Body of pancreas (tissue), 4 donors: ENCODE results near the gene VGLL4. TPM values are rescaled to one million over a fixed set of nuclear protein-coding genes. Genes with fewer than 3 reads are reported as not detected.

Source experiments
- ATAC-seq: fragments of 150-250 bp; one replicate; pipeline ENCODE4 v1.9.1; 2016
- DNase-seq, 4 donors: peaks; one replicate each; pipeline ENCODE4 v3.0.0-alpha.2; 2019
- H3K27ac ChIP-seq, 4 donors: fragments of 200-600 bp; sonication (generic); 1 replicate in 3 of 4; 2 replicates in 1 of 4; pipeline versions ENCODE4 v1.5.1 to v1.6.1; 2016 to 2019; ENCODE audit warnings: mild to moderate bottlenecking in 1 of 4, mixed read lengths in 1 of 4, moderate library complexity in 1 of 4
- H3K27me3 ChIP-seq, 2 donors: fragments of 200-600 bp; sonication (generic); one replicate each; pipeline ENCODE4 v1.6.0; 2016; ENCODE audit warnings: mild to moderate bottlenecking in 1 of 2
- H3K36me3 ChIP-seq, 2 donors: fragments of 200-600 bp; sonication (generic); replicated peaks in 1 of 2; 2 replicates each; pipeline ENCODE4 v1.5.1; 2016; ENCODE audit warnings: low read depth in 2 of 2; ENCODE audit not compliant: insufficient read depth in 1 of 2
- H3K4me1 ChIP-seq: fragments of 200-600 bp; sonication (generic); one replicate; pipeline ENCODE4 v1.6.0; 2016
- H3K4me3 ChIP-seq, 2 donors: fragments of 200-600 bp; sonication (generic); 1 replicate in 1 of 2; 2 replicates in 1 of 2; pipeline ENCODE4 v1.5.1; 2016 to 2019
- H3K9me3 ChIP-seq, 3 donors: fragments of 200-600 bp; sonication (generic); 1 replicate in 2 of 3; 2 replicates in 1 of 3; pipeline ENCODE4 v1.5.1; 2016
- POLR2A ChIP-seq, 3 donors: fragments of 450-650 bp; IDR thresholded peaks; one replicate each; pipeline ENCODE4 v1.6.1; 2016; ENCODE audit warnings: antibody characterized with exemption in 3 of 3, mild to moderate bottlenecking in 2 of 3
- WGBS, 2 donors: methylation state at CpG; one replicate each; pipeline ENCODE4 v1.1.5; 2017; 5-methylcytosine and 5-hydroxymethylcytosine counted together
- intact Hi-C: fragments of 100-400 bp; cut with DNase I; formaldehyde crosslinking; loops from one replicate; pipeline ENCODE4 v1.15.1; 2023
- total RNA-seq, 2 donors: library from RNA; depleted of rRNA; stranded (reverse); fragments of >200 nt; gene quantifications; one replicate each; pipeline ENCODE4 v1.1.0, GENCODE V29; 2016
- TF ChIP-seq, protein P1 (sequence below), 7 experiments: fragments of 450-650 bp in 4 of 7; fragments of 200-600 bp in 3 of 7; sonication (generic) in 3 of 7; IDR thresholded peaks; one replicate each; pipeline ENCODE4 v1.5.1; 2016 to 2019; ENCODE audit warnings: antibody characterized with exemption in 7 of 7

Gene VGLL4
- total RNA-seq, 2 donors from 2014 or later, result 66.4 to 91.0 TPM

DNA sequence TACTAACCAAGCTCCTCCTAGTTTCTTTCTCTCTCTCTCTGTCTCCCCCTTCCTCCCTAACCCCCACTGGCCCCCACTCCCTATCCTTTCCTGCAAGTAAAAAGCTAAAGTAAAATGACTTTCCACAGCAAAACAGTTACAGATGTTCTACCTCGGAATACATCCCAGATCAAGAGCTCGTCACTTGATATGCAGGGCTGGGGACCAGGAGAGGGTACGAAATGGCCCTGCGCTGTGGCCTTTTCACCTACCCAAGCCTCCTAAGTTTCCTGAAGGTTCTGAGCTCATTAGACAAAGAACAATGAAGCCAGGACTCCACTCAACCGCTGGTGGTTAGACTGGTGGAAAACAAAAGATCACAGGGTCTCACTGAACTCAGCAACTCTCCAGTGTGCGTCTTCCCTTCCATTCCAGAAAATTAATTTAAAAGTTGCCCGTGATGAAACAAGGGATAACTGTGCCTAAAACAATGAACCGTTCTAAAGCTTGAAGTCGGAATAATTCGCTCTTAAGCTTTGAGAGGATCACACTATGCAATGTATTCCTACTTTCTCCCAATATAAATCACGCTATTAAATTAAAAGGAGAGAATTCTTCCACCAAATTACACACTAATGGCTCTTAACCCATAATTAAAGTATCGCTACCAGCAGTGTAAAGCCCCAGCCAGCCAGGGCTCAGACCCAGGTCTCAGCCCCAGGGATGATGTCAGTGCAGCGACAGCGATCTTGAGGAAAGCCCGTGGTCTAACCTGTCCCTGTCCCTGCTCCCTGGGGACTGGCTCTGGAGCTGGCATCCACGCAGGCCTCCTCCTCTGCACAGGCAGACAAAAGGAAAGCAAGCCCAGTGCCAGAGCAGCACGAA, 5.0 kb downstream of the VGLL4 start:
- Histone ChIP-seq H3K4me1 (peaks cover 76% of the 10 kb centered on the region), H3K4me3 (no peak overlapping the region), H3K9me3 (no peaks in the 10 kb centered on the region), H3K27ac (peak overlapping the region in 2 of 4 donors; percentile 3 to 31), H3K27me3 (no peaks in the 10 kb centered on the region), H3K36me3 (no peaks in the 10 kb centered on the region)
- ATAC-seq (no peak), DNase-seq (no peak)
- TF ChIP-seq, protein P1, sequence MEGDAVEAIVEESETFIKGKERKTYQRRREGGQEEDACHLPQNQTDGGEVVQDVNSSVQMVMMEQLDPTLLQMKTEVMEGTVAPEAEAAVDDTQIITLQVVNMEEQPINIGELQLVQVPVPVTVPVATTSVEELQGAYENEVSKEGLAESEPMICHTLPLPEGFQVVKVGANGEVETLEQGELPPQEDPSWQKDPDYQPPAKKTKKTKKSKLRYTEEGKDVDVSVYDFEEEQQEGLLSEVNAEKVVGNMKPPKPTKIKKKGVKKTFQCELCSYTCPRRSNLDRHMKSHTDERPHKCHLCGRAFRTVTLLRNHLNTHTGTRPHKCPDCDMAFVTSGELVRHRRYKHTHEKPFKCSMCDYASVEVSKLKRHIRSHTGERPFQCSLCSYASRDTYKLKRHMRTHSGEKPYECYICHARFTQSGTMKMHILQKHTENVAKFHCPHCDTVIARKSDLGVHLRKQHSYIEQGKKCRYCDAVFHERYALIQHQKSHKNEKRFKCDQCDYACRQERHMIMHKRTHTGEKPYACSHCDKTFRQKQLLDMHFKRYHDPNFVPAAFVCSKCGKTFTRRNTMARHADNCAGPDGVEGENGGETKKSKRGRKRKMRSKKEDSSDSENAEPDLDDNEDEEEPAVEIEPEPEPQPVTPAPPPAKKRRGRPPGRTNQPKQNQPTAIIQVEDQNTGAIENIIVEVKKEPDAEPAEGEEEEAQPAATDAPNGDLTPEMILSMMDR (IDR thresholded peaks at IDR 0.05), result no peak
- no peak for TF ChIP-seq POLR2A (IDR thresholded peaks at IDR 0.05)
- 81 to 90% methylated on average over 16 of the region's 17 CpGs for WGBS, 2 donors
- intact Hi-C loops, result no loop called here

DNA sequence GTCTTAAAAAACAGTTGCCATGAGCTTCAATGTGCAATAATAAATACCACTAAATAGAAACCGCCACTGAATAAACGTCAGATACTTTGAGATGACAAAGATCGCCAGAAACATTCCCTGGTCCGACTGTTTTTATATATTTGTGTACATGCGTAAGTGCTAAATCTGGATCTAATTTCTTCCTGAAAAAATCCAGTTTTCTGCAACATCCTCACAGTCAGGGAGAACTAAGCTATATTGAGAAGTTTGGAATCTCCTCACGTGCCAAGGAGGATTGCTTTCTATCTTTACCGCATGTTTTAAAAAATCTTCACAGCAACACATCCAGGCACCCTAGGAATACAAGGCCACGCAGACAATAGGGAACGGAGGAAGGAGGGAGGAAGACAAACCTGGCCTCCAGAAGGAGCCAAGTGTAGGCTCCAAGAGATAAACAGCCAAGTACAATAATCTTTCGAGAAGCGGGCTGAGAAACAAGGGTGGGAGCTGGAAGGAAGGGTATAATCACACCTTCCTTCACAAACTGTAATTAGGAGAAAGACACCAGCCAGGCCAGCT, 5.7 kb downstream of the VGLL4 start:
- Histone ChIP-seq H3K9me3 (no peaks in the 10 kb centered on the region), H3K27me3 (no peaks in the 10 kb centered on the region), H3K4me3 (no peak overlapping the region), H3K4me1 (peaks cover 80% of the 10 kb centered on the region), H3K36me3 (no peaks in the 10 kb centered on the region), H3K27ac (peak overlapping the region in 1 of 4 donors; percentile 31)
- DNase-seq (no peak), ATAC-seq (no peak)
- intact Hi-C loops, result no loop called here
- WGBS, 2 donors, result 39 to 43% methylated on average over 11 of the region's 11 CpGs
- TF ChIP-seq, protein P1 (IDR thresholded peaks at IDR 0.05), result no peak

DNA sequence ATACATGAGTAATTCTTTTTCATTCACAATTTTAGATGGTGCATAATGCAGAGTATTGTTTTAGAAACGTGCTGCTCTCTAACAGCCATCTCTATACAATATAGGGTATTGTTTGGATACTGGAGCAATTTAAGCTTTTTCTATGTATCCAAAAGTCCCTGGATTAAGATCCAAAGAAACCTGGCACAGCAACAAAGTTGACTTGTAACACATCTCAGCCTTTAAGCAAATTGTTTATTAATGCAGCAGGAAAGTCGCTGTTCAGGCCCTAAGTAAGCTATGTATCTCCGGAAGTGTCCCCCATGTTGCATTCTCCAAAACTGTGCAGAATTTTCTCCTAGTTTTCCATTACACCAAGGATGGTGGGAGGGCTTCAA, 7.3 kb downstream of the VGLL4 start:
- no peak for ATAC-seq
- Histone ChIP-seq H3K9me3 (no peaks in the 10 kb centered on the region), H3K4me1 (peaks cover 79% of the 10 kb centered on the region), H3K27ac (no peak overlapping the region), H3K36me3 (no peaks in the 10 kb centered on the region), H3K4me3 (no peak overlapping the region), H3K27me3 (no peaks in the 10 kb centered on the region)
- no peak for DNase-seq
- intact Hi-C loops, result no loop called here
- no peak for TF ChIP-seq POLR2A (IDR thresholded peaks at IDR 0.05)
- TF ChIP-seq, protein P1 (IDR thresholded peaks at IDR 0.05), result no peak
- WGBS, 2 donors, result 61 to 62% methylated on average over 3 of the region's 3 CpGs

- no peak for ATAC-seq
These were observed 7.9 kb downstream of the VGLL4 start for GRCh38 chr3:11635680-11636393.

More at GRCh38 chr3:11635680-11636393, 7.9 kb downstream of the VGLL4 start:
- intact Hi-C loops, result no loop called here
- no peaks in the 10 kb centered on the region for H3K27me3 ChIP-seq
- H3K4me1 ChIP-seq, result peaks cover 74% of the 10 kb centered on the region
- H3K27ac ChIP-seq, result no peak overlapping the region
- H3K36me3 ChIP-seq, result no peaks in the 10 kb centered on the region
- WGBS, 2 donors, result 60 to 64% methylated on average over 7 of the region's 7 CpGs
- H3K9me3 ChIP-seq, result no peaks in the 10 kb centered on the region
- TF ChIP-seq, protein P1 (IDR thresholded peaks at IDR 0.05), result no peak
- no peak for TF ChIP-seq POLR2A (IDR thresholded peaks at IDR 0.05)
- no peak overlapping the region for H3K4me3 ChIP-seq
- DNase-seq, result no peak
